Activated naive CD8-positive, alpha-beta T cell treated with anti-CD3 and anti-CD28 coated beads for 36 hours (primary cell): ENCODE results near the gene LRP6. TPM values are rescaled to one million over a fixed set of nuclear protein-coding genes. Genes with fewer than 3 reads are reported as not detected.
A peak's percentile ranks its signal among the peaks of the same experiment; 100 is the strongest.

Source experiments
- DNase-seq: peaks from one replicate; pipeline ENCODE4 v3.0.0; 2021
- H3K27ac Mint-ChIP-seq: one replicate; pipeline ENCODE4 v1.8.0; 2022; ENCODE audit warnings: mild to moderate bottlenecking, moderate library complexity, mixed read lengths
- H3K27me3 Mint-ChIP-seq: one replicate; pipeline ENCODE4 v1.8.0; 2022; ENCODE audit warnings: mild to moderate bottlenecking, mixed read lengths
- H3K36me3 Mint-ChIP-seq: one replicate; pipeline ENCODE4 v1.8.0; 2021; ENCODE audit warnings: mild to moderate bottlenecking, mixed read lengths
- H3K4me1 Mint-ChIP-seq: one replicate; pipeline ENCODE4 v1.8.0; 2021; ENCODE audit warnings: mixed read lengths
- H3K4me3 Mint-ChIP-seq: one replicate; pipeline ENCODE4 v1.8.0; 2022; ENCODE audit warnings: mild to moderate bottlenecking, moderate library complexity, mixed read lengths
- H3K9me3 Mint-ChIP-seq: one replicate; pipeline ENCODE4 v1.8.0; 2022; ENCODE audit warnings: mixed read lengths
- total RNA-seq, 2 experiments: library from RNA; stranded (reverse); gene quantifications; one replicate each; pipeline ENCODE4 v1.2.3, GENCODE V29; 2021

The LRP6 gene
- total RNA-seq, 2 experiments from 2014 or later: 2.9 to 4.6 TPM

DNA sequence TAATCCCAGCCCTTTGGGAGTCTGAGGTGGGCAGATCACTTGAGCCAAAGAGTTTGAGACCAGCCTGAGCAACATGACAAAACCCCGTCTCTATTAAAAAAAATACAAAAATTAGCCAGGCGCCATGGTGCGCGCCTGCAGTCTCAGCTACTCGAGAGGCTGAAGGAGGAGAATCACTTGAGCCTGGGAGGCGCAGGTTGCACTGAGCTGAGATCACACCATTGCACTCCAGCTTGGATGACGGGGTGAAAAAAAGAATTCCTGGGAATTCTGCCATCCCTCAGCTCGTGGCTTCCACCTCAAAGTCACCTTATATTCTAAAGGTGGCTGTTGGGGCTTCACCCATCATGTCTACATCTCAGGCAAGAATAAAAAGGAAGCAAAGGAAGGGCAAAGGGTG, 183.2 kb downstream of the LRP6 start:
- Mint-ChIP-seq H3K27me3 (no peaks in the 10 kb centered on the region), H3K9me3 (no peaks in the 10 kb centered on the region), H3K27ac (no peak overlapping the region), H3K4me3 (no peak overlapping the region), H3K4me1 (peaks cover 2% of the 10 kb centered on the region), H3K36me3 (no peaks in the 10 kb centered on the region)
- DNase-seq: no peak

- H3K36me3 Mint-ChIP-seq: no peaks in the 10 kb centered on the region
- H3K4me3 Mint-ChIP-seq: no peak overlapping the region
- DNase-seq: no peak
- H3K27me3 Mint-ChIP-seq: no peaks in the 10 kb centered on the region
- H3K4me1 Mint-ChIP-seq: peaks cover 2% of the 10 kb centered on the region
- H3K27ac Mint-ChIP-seq: no peak overlapping the region
- no peaks in the 10 kb centered on the region for H3K9me3 Mint-ChIP-seq
Measured at GRCh38 chr12:12081836-12082497, 184.9 kb downstream of the LRP6 start.

DNA sequence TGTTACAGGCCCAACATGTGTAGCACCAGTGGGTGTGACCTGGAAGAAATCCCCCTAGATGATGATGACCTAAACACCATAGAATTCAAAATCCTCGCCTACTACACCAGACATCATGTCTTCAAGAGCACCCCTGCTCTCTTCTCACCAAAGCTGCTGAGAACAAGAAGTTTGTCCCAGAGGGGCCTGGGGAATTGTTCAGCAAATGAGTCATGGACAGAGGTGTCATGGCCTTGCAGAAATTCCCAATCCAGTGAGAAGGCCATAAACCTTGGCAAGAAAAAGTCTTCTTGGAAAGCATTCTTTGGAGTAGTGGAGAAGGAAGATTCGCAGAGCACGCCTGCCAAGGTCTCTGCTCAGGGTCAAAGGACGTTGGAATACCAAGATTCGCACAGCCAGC, 187.6 kb downstream of the LRP6 start:
- Mint-ChIP-seq H3K4me3 (no peak overlapping the region), H3K27ac (no peak overlapping the region), H3K27me3 (no peaks in the 10 kb centered on the region), H3K4me1 (peaks cover 2% of the 10 kb centered on the region), H3K36me3 (no peaks in the 10 kb centered on the region), H3K9me3 (no peaks in the 10 kb centered on the region)
- DNase-seq: no peak

- no peaks in the 10 kb centered on the region for H3K36me3 Mint-ChIP-seq
- H3K27ac Mint-ChIP-seq: peak overlapping the region; percentile 89
- peaks cover 17% of the 10 kb centered on the region for H3K4me1 Mint-ChIP-seq
- DNase-seq: peak; percentile 20
- peak overlapping the region; percentile 77 for H3K4me3 Mint-ChIP-seq
- no peaks in the 10 kb centered on the region for H3K9me3 Mint-ChIP-seq
- peaks cover 12% of the 10 kb centered on the region for H3K27me3 Mint-ChIP-seq
Measured at GRCh38 chr12:12072064-12072760, 194.6 kb downstream of the LRP6 start.

- H3K36me3 Mint-ChIP-seq: no peaks in the 10 kb centered on the region
- peak within 1 kb of the TSS; percentile 89 for H3K27ac Mint-ChIP-seq
- H3K27me3 Mint-ChIP-seq: peaks cover 12% of the 10 kb centered on the region
- no peaks in the 10 kb centered on the region for H3K9me3 Mint-ChIP-seq
- peak; percentile 8 for DNase-seq
- H3K4me3 Mint-ChIP-seq: peak within 1 kb of the TSS; percentile 77
- peaks cover 17% of the 10 kb centered on the region for H3K4me1 Mint-ChIP-seq
Measured at GRCh38 chr12:12070674-12071656, 195.9 kb downstream of the LRP6 start, which contains the start of gene BCL2L14. BCL2L14 (plus strand) TSS chr12:12070939; CDS start chr12:12079306, 8,367 bp downstream.

DNA sequence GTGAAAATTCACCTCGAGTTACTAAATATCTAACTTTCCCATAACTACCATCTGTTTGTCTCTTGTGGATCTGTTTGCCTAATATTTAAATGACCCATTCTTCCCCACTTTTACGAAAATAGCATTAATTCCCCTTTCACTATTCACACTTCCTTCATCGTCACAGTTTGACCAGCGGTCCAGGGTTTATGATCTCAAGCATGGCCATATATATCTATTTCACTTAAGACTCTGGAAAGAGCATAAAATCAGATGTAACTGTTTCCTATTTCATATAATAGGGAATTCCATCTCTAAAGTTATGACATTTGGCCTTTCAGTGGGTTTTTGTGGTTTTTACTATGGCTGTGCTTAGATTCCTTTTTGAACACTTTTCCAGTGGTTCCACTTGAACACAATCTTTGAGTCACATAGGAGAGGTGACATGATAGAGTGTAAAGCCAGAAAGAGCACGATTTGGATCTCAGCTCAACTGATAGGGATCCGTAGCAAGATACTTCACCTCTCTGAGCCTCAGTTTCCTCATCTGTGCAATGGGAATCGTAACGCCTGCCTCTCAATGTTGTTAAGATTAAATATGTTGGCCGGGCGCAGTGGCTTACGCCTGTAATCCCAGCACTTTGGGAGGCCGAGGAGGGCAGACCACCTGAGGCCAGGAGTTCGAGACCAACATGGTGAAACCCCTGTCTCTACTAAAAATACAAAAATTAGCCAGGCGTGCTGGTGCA, 196.9 kb downstream of the LRP6 start:
- DNase-seq: no peak
- peak overlapping the region; percentile 89 for H3K27ac Mint-ChIP-seq
- no peaks in the 10 kb centered on the region for H3K36me3 Mint-ChIP-seq
- peaks cover 17% of the 10 kb centered on the region for H3K4me1 Mint-ChIP-seq
- no peak overlapping the region for H3K4me3 Mint-ChIP-seq
- peaks cover 12% of the 10 kb centered on the region for H3K27me3 Mint-ChIP-seq
- no peaks in the 10 kb centered on the region for H3K9me3 Mint-ChIP-seq

DNA sequence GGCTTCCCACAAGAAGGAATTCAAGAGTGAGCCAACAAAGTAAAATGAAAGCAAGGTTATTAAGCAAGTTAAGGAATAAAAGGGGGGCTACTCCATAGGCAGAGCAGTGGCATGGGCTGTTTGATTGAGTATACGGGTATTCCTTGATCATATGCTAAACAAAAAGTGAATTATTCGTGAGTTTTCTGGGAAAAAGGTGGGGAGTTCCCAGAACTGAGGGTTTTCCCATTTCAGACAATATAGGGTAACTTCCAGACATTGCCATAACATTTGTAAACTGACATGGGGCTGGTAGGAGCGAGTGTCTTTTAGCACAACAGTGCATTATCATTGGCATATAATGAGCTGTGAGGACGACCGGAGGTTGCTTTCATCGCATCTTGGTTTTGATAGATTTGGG, 198.1 kb downstream of the LRP6 start:
- Mint-ChIP-seq H3K27ac (no peak overlapping the region), H3K4me1 (peaks cover 17% of the 10 kb centered on the region), H3K9me3 (no peaks in the 10 kb centered on the region), H3K4me3 (no peak overlapping the region), H3K36me3 (no peaks in the 10 kb centered on the region), H3K27me3 (peaks cover 12% of the 10 kb centered on the region)
- no peak for DNase-seq

Other genes with a start within 250 kb of the LRP6 start
- 1 to 10 TPM; 3.1 to 3.8 TPM for gene BCL2L14, start 196.1 kb downstream of the LRP6 start, total RNA-seq
- gene MANSC1, start 83.2 kb upstream of the LRP6 start, total RNA-seq: under 1 TPM; 0.43 to 0.76 TPM
- gene BORCS5, start 90.0 kb upstream of the LRP6 start, total RNA-seq: 10 to 100 TPM; 25.5 to 25.8 TPM